AG04450 (cell line): ENCODE results near the gene THUMPD2. TPM values are rescaled to one million over a fixed set of nuclear protein-coding genes. Genes with fewer than 3 reads are reported as not detected.
"Not testable (repeated sequence)": the region's sequence is repeated elsewhere in the genome, so short reads cannot be mapped to it uniquely, and the experiment has no call there.

Source experiments
- CTCF ChIA-PET: fragments of 300-600, 350-600 bp; formaldehyde crosslinking; extraction: SDS; loops from one replicate; lab custom pipeline; 2022; ENCODE audit warnings: antibody characterized with exemption, inconsistent platforms; lab: Charles Lee
- POLR2A ChIA-PET: fragments of 350-600 bp; formaldehyde crosslinking; extraction: SDS; loops from one replicate; lab custom pipeline; 2021; ENCODE audit warnings: antibody characterized with exemption, inconsistent platforms; lab: Yijun Ruan, JAX
- DNase-seq: peaks from one replicate; pipeline ENCODE4 v3.0.0-alpha.2; 2011; ENCODE audit warnings: low read depth, low spot score
- H3K27ac ChIP-seq: one replicate; pipeline ENCODE4 v1.5.1; 2012; ENCODE audit warnings: low read depth, low read length, control low read depth
- H3K27me3 ChIP-seq: one replicate; pipeline ENCODE4 v1.6.0; 2012; ENCODE audit warnings: low read length; ENCODE audit not compliant: control insufficient read depth, insufficient read depth
- H3K4me3 ChIP-seq: 2 replicates; pipeline ENCODE4 v1.5.1; 2011; ENCODE audit warnings: mild to moderate bottlenecking, low read depth, low read length, control low read depth
- H3K9me3 ChIP-seq: 2 replicates; pipeline ENCODE4 v1.5.1; 2012; ENCODE audit warnings: low read length; ENCODE audit not compliant: control insufficient read depth, insufficient read depth
- CTCF ChIP-seq: IDR thresholded peaks from 2 replicates; pipeline ENCODE4 v1.5.1; 2011; ENCODE audit warnings: low read depth, low read length, control low read depth, inconsistent platforms
- polyA plus RNA-seq: library from polyadenylated mRNA; depleted of rRNA; stranded (reverse); fragments of >200 nt; gene quantifications from 2 replicates; pipeline ENCODE4 v1.2.3, GENCODE V29; 2011

The THUMPD2 gene
- polyA plus RNA-seq, 1 experiment, result 11.7 TPM

GRCh38 chr2:39730276-39730675 lies 48.8 kb downstream of the THUMPD2 start:
- H3K9me3 ChIP-seq, result no peaks in the 10 kb centered on the region
- CTCF ChIA-PET, result interaction anchor here (0.6 to 4.2 kb wide), 16 partner anchors 8 to 669 kb away, joined by 3 to 41 read pairs (median 4); partner anchors contain the start of gene MAP4K3
- no peak for DNase-seq
- POLR2A ChIA-PET, result no interaction called here
- H3K27me3 ChIP-seq, result no peaks in the 10 kb centered on the region
- H3K27ac ChIP-seq, result no peak overlapping the region
- no peak for TF ChIP-seq CTCF
- H3K4me3 ChIP-seq, result no peak overlapping the region

- Histone ChIP-seq H3K4me3 (no peak overlapping the region), H3K27ac (no peak overlapping the region), H3K27me3 (no peaks in the 10 kb centered on the region), H3K9me3 (no peaks in the 10 kb centered on the region)
- no peak for DNase-seq
- peak; percentile 75 for TF ChIP-seq CTCF
- CTCF ChIA-PET, result interaction anchor here (1.3 to 4.2 kb wide), 6 partner anchors 10 to 291 kb away, joined by 3 to 41 read pairs (median 16); partner anchors contain the start of gene MAP4K3
- POLR2A ChIA-PET, result no interaction called here
Observed at GRCh38 chr2:39728941-39729351, 50.1 kb downstream of the THUMPD2 start.

GRCh38 chr2:39728085-39728484 lies 51.0 kb downstream of the THUMPD2 start:
- POLR2A ChIA-PET, DNase-seq, H3K27me3 ChIP-seq, H3K9me3 ChIP-seq, H3K4me3 ChIP-seq, H3K27ac ChIP-seq: not testable (repeated sequence)
- CTCF ChIA-PET, result interaction anchor here (0.8 to 4.2 kb wide), 4 partner anchors 10 to 348 kb away, joined by 3 to 41 read pairs (median 18); no protein-coding TSS in a partner anchor

- no peaks in the 10 kb centered on the region for H3K9me3 ChIP-seq
- no peak for TF ChIP-seq CTCF
- no peak for DNase-seq
- H3K4me3 ChIP-seq, result no peak overlapping the region
- H3K27me3 ChIP-seq, result peaks cover 2% of the 10 kb centered on the region
- ChIA-PET POLR2A (no interaction called here), CTCF (no interaction called here)
- H3K27ac ChIP-seq, result no peak overlapping the region
Observed at GRCh38 chr2:39725401-39725800, 53.7 kb downstream of the THUMPD2 start.

GRCh38 chr2:39724828-39725144 lies 54.3 kb downstream of the THUMPD2 start:
- no peaks in the 10 kb centered on the region for H3K9me3 ChIP-seq
- H3K4me3 ChIP-seq, result no peak overlapping the region
- POLR2A ChIA-PET, result no interaction called here
- CTCF ChIA-PET, result no interaction called here
- H3K27me3 ChIP-seq, result peaks cover 2% of the 10 kb centered on the region
- H3K27ac ChIP-seq, result no peak overlapping the region
- TF ChIP-seq CTCF, result no peak
- no peak for DNase-seq
